GM18507 (cell line): ENCODE results near the gene MRPL42.
"Not testable (repeated sequence)": the region's sequence is repeated elsewhere in the genome, so short reads cannot be mapped to it uniquely, and the experiment has no call there.

Source experiments
- DNase-seq: peaks from one replicate; pipeline ENCODE4 v3.0.0; 2011; ENCODE audit warnings: low read depth; ENCODE audit not compliant: insufficient read length; ENCODE audit errors: extremely low spot score
- FAIRE-seq: peaks from 2 replicates; lab custom pipeline; 2011; peaks lifted over from hg19 to GRCh38; lab: Jason Lieb, UNC

MRPL42 gene

GRCh38 chr12:93536111-93536765 is 68.9 kb downstream of the MRPL42 start:
- no peak for DNase-seq
- FAIRE-seq, result no peak

- FAIRE-seq, result peak; percentile 42
These were observed 69.6 kb downstream of the MRPL42 start for GRCh38 chr12:93536766-93537488.

GRCh38 chr12:93537769-93538168 is 70.5 kb downstream of the MRPL42 start:
- DNase-seq, result no peak
- FAIRE-seq, result no peak

More at GRCh38 chr12:93536766-93537488, 69.6 kb downstream of the MRPL42 start:
- no peak for DNase-seq

- DNase-seq (no peak), FAIRE-seq (no peak)
These were observed 72.5 kb downstream of the MRPL42 start for GRCh38 chr12:93539821-93540220.

GRCh38 chr12:93540466-93540865 is 73.2 kb downstream of the MRPL42 start:
- DNase-seq (no peak), FAIRE-seq (no peak)

- DNase-seq, result no peak
These were observed 74.4 kb downstream of the MRPL42 start for GRCh38 chr12:93541578-93542225.

GRCh38 chr12:93547778-93548177 is 80.5 kb downstream of the MRPL42 start:
- FAIRE-seq, result no peak
- DNase-seq, result no peak

More at GRCh38 chr12:93541578-93542225, 74.4 kb downstream of the MRPL42 start:
- no peak for FAIRE-seq

GRCh38 chr12:93549174-93549573 is 81.9 kb downstream of the MRPL42 start:
- FAIRE-seq, result no peak
- DNase-seq, result no peak

- FAIRE-seq (no peak), DNase-seq (no peak)
These were observed 83.7 kb downstream of the MRPL42 start for GRCh38 chr12:93550748-93551611.

GRCh38 chr12:93552427-93552826 is 85.1 kb downstream of the MRPL42 start:
- DNase-seq, result no peak
- no peak for FAIRE-seq

- not testable (repeated sequence) for DNase-seq, FAIRE-seq
These were observed 90.6 kb downstream of the MRPL42 start for GRCh38 chr12:93557879-93558278.

- not testable (repeated sequence) for FAIRE-seq, DNase-seq
These were observed 91.4 kb downstream of the MRPL42 start for GRCh38 chr12:93558685-93559084.

GRCh38 chr12:93563807-93564538 is 96.7 kb downstream of the MRPL42 start:
- DNase-seq (no peak), FAIRE-seq (no peak)

GRCh38 chr12:93565760-93566159 is 98.4 kb downstream of the MRPL42 start:
- FAIRE-seq, result no peak

More at GRCh38 chr12:93565760-93566159, 98.4 kb downstream of the MRPL42 start:
- DNase-seq, result no peak
